ENCODE results near the gene PRICKLE1.

DNA sequence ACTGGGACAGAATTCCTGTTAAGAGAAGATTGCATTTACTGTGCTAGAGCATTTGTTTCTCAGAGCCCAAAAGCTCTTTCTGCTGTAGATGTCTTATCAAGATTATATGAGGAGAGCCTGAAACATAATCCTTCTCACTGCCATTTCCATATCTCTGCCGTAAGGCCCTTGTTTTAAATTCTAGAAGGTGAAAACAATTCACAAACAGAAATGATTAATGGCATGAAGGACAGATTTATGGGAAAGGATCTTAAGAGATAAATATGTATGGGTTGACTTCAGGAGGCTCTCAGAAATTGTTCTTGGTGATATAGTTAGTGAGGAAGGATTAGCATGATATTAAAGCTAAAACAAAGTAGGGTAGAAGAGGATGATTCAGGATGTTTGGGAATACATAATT is 40.8 kb upstream of the PRICKLE1 start:
- TF ChIP-seq POLR2AphosphoS5 (IDR thresholded peaks at IDR 0.05) = no peak
- TF ChIP-seq, protein P1, sequence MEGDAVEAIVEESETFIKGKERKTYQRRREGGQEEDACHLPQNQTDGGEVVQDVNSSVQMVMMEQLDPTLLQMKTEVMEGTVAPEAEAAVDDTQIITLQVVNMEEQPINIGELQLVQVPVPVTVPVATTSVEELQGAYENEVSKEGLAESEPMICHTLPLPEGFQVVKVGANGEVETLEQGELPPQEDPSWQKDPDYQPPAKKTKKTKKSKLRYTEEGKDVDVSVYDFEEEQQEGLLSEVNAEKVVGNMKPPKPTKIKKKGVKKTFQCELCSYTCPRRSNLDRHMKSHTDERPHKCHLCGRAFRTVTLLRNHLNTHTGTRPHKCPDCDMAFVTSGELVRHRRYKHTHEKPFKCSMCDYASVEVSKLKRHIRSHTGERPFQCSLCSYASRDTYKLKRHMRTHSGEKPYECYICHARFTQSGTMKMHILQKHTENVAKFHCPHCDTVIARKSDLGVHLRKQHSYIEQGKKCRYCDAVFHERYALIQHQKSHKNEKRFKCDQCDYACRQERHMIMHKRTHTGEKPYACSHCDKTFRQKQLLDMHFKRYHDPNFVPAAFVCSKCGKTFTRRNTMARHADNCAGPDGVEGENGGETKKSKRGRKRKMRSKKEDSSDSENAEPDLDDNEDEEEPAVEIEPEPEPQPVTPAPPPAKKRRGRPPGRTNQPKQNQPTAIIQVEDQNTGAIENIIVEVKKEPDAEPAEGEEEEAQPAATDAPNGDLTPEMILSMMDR (IDR thresholded peaks at IDR 0.05) = no peak

Data from breast epithelium (tissue), 3 donors.